Measurements from ENCODE around the gene LPP. TPM values are rescaled to one million over a fixed set of nuclear protein-coding genes. Genes with fewer than 3 reads are reported as not detected.

The LPP gene
- total and polyA plus RNA-seq, 10 of the 15 experiments (the other 5 are each of a cell fraction or from before 2014, with no cell fraction given): under 0.01 to 0.62 (median 0.03) TPM

DNA sequence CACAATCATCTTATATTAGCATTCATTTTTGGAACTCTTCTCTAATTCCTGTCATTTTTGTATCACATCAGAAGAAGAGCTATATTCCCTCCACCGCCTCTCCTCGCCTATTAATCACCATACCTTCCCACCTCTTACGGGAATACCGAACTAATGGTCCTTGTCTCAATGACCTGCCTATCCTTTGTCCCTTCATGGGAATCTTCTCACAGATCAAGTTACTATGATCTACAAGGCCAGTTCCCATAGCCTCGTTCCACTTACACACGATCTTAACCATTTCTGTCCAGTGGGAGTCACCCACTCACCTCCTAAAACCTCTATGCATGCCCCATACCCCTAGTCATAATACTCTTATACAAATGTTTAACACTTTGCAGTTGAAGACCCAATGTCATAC lies 675.2 kb downstream of the LPP start:
- Histone ChIP-seq H3K36me3 (ENCODE audit: control insufficient read depth in 2 of 2, insufficient read depth in 2 of 2, low read length in 1 of 2) (no peaks in the 10 kb centered on the region), H3K9me3 (replicated peaks; ENCODE audit: control insufficient read depth, insufficient read depth, low read length) (no peaks in the 10 kb centered on the region), H3K4me3 (no peak overlapping the region), H4K20me1 (ENCODE audit: control insufficient read depth, insufficient read depth) (no peaks in the 10 kb centered on the region), H3K79me2 (ENCODE audit: control insufficient read depth, insufficient read depth, low read length) (no peaks in the 10 kb centered on the region), H3K4me1 (ENCODE audit: control insufficient read depth, insufficient read depth, low read length) (no peaks in the 10 kb centered on the region), H3K4me2 (ENCODE audit: control insufficient read depth, insufficient read depth) (no peak overlapping the region), H2AFZ (ENCODE audit: control insufficient read depth, low read depth, low read length) (no peak overlapping the region), H3K9ac (ENCODE audit: control insufficient read depth, insufficient read depth, low read length) (no peak overlapping the region), H3K27ac (ENCODE audit: control insufficient read depth, insufficient read depth) (no peak overlapping the region), H3K27me3 (replicated peaks in 1 of 2; ENCODE audit: control insufficient read depth in 2 of 2, insufficient read depth in 2 of 2, low read length in 1 of 2) (peaks cover 0 to 2% of the 10 kb centered on the region in 2 experiments; a peak in 1 of 4 replicates)
- ChIA-PET CTCF (no interaction called here), RAD21 (ENCODE audit: unreplicated experiment) (no interaction called here), POLR2A (no interaction called here), SMC1A (ENCODE audit: uncharacterized antibody, unreplicated experiment) (no interaction called here)
- DNase-seq (ENCODE audit: low read depth, low spot score) (no peak), ATAC-seq (no peak), FAIRE-seq (no peak)
- 45% methylated on average over 6 of the region's 6 CpGs for WGBS (ENCODE audit: insufficient coverage, insufficient replicate concordance, low lambda C conversion rate, missing lambda C conversion rate)
- intact Hi-C loops (cut with micrococcal nuclease; ENCODE audit: unreplicated experiment): loop anchor here (10.0 kb wide), 1 partner anchor 1094 kb away; no protein-coding TSS in a partner anchor
- TF ChIP-seq, protein P1, sequence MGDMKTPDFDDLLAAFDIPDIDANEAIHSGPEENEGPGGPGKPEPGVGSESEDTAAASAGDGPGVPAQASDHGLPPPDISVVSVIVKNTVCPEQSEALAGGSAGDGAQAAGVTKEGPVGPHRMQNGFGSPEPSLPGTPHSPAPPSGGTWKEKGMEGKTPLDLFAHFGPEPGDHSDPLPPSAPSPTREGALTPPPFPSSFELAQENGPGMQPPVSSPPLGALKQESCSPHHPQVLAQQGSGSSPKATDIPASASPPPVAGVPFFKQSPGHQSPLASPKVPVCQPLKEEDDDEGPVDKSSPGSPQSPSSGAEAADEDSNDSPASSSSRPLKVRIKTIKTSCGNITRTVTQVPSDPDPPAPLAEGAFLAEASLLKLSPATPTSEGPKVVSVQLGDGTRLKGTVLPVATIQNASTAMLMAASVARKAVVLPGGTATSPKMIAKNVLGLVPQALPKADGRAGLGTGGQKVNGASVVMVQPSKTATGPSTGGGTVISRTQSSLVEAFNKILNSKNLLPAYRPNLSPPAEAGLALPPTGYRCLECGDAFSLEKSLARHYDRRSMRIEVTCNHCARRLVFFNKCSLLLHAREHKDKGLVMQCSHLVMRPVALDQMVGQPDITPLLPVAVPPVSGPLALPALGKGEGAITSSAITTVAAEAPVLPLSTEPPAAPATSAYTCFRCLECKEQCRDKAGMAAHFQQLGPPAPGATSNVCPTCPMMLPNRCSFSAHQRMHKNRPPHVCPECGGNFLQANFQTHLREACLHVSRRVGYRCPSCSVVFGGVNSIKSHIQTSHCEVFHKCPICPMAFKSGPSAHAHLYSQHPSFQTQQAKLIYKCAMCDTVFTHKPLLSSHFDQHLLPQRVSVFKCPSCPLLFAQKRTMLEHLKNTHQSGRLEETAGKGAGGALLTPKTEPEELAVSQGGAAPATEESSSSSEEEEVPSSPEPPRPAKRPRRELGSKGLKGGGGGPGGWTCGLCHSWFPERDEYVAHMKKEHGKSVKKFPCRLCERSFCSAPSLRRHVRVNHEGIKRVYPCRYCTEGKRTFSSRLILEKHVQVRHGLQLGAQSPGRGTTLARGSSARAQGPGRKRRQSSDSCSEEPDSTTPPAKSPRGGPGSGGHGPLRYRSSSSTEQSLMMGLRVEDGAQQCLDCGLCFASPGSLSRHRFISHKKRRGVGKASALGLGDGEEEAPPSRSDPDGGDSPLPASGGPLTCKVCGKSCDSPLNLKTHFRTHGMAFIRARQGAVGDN (IDR thresholded peaks at IDR 0.05): no peak
- no TSS peak for BruUV-seq (replicated peaks)
- in situ Hi-C loops (cut with MboI): no loop called here

- CTCF ChIA-PET: no interaction called here
- Histone ChIP-seq H3K9ac (ENCODE audit: control insufficient read depth, insufficient read depth, low read length) (no peak overlapping the region), H3K4me2 (ENCODE audit: control insufficient read depth, insufficient read depth) (no peak overlapping the region), H3K36me3 (ENCODE audit: control insufficient read depth in 2 of 2, insufficient read depth in 2 of 2, low read length in 1 of 2) (no peaks in the 10 kb centered on the region), H3K27me3 (replicated peaks in 1 of 2; ENCODE audit: control insufficient read depth in 2 of 2, insufficient read depth in 2 of 2, low read length in 1 of 2) (peaks cover 0 to 2% of the 10 kb centered on the region in 2 experiments; a peak in 1 of 4 replicates), H3K27ac (ENCODE audit: control insufficient read depth, insufficient read depth) (no peak overlapping the region), H2AFZ (ENCODE audit: control insufficient read depth, low read depth, low read length) (no peak overlapping the region), H3K79me2 (ENCODE audit: control insufficient read depth, insufficient read depth, low read length) (no peaks in the 10 kb centered on the region), H4K20me1 (ENCODE audit: control insufficient read depth, insufficient read depth) (no peaks in the 10 kb centered on the region), H3K9me3 (replicated peaks; ENCODE audit: control insufficient read depth, insufficient read depth, low read length) (no peaks in the 10 kb centered on the region), H3K4me1 (ENCODE audit: control insufficient read depth, insufficient read depth, low read length) (no peaks in the 10 kb centered on the region), H3K4me3 (no peak overlapping the region)
- in situ Hi-C loops (cut with MboI): no loop called here
- no TSS peak for BruUV-seq (replicated peaks)
- POLR2A ChIA-PET: no interaction called here
- SMC1A ChIA-PET (ENCODE audit: uncharacterized antibody, unreplicated experiment): no interaction called here
- intact Hi-C loops (cut with micrococcal nuclease; ENCODE audit: unreplicated experiment): loop anchor here (10.0 kb wide), 1 partner anchor 1095 kb away; no protein-coding TSS in a partner anchor
- ATAC-seq (no peak), DNase-seq (ENCODE audit: low read depth, low spot score) (no peak), FAIRE-seq (no peak)
- RAD21 ChIA-PET (ENCODE audit: unreplicated experiment): no interaction called here
- WGBS (ENCODE audit: insufficient coverage, insufficient replicate concordance, low lambda C conversion rate, missing lambda C conversion rate): 30% methylated on average over 3 of the region's 3 CpGs
- TF ChIP-seq SIX5 (IDR thresholded peaks at IDR 0.05; ENCODE audit: low read depth, low read length, severe bottlenecking) (no peak), E4F1 (IDR thresholded peaks at IDR 0.05; ENCODE audit: borderline replicate concordance, partially characterized antibody) (no peak), IRF3 (IDR thresholded peaks at IDR 0.05) (no peak), EP300 (IDR thresholded peaks at IDR 0.05; ENCODE audit: borderline replicate concordance in 1 of 2, control insufficient read depth in 1 of 2, low read depth in 2 of 2, low read length in 2 of 2) (no peak), TBL1XR1 (IDR thresholded peaks at IDR 0.05; ENCODE audit: low read depth, low read length) (no peak), PAX8 (IDR thresholded peaks at IDR 0.05) (no peak)
- TF ChIP-seq, protein P2, sequence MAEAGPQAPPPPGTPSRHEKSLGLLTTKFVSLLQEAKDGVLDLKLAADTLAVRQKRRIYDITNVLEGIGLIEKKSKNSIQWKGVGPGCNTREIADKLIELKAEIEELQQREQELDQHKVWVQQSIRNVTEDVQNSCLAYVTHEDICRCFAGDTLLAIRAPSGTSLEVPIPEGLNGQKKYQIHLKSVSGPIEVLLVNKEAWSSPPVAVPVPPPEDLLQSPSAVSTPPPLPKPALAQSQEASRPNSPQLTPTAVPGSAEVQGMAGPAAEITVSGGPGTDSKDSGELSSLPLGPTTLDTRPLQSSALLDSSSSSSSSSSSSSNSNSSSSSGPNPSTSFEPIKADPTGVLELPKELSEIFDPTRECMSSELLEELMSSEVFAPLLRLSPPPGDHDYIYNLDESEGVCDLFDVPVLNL (IDR thresholded peaks at IDR 0.05; ENCODE audit: low read depth, low read length): no peak
Measured at GRCh38 chr3:188829576-188829975, 675.6 kb downstream of the LPP start.

All from GM12878 (cell line).